Measurements from ENCODE around the gene NDST1.
A peak's percentile ranks its signal among the peaks of the same experiment; 100 is the strongest.

Gene NDST1

GRCh38 chr5:150525163-150525562 is 17.2 kb downstream of the NDST1 start:
- no peak for DNase-seq

- DNase-seq: no peak
These were observed 17.9 kb downstream of the NDST1 start for GRCh38 chr5:150525781-150526180.

GRCh38 chr5:150527038-150527437 is 19.1 kb downstream of the NDST1 start:
- no peak for DNase-seq

- DNase-seq: no peak
These were observed 19.9 kb downstream of the NDST1 start for GRCh38 chr5:150527808-150528207.

- no peak for DNase-seq
These were observed 21.1 kb downstream of the NDST1 start for GRCh38 chr5:150528924-150529546.

GRCh38 chr5:150529555-150529954 is 21.6 kb downstream of the NDST1 start:
- no peak for DNase-seq

- no peak for DNase-seq
These were observed 22.5 kb downstream of the NDST1 start for GRCh38 chr5:150530423-150530822.

GRCh38 chr5:150530951-150531588 is 23.1 kb downstream of the NDST1 start:
- no peak for DNase-seq

GRCh38 chr5:150531686-150532085 is 23.8 kb downstream of the NDST1 start:
- no peak for DNase-seq

GRCh38 chr5:150532151-150532550 is 24.2 kb downstream of the NDST1 start:
- no peak for DNase-seq

- no peak for DNase-seq
These were observed 25.1 kb downstream of the NDST1 start for GRCh38 chr5:150532996-150533395.

- no peak for DNase-seq
These were observed 26.9 kb downstream of the NDST1 start for GRCh38 chr5:150534811-150535210.

GRCh38 chr5:150535611-150536010 is 27.7 kb downstream of the NDST1 start:
- DNase-seq: no peak

GRCh38 chr5:150538007-150538917 is 30.3 kb downstream of the NDST1 start:
- DNase-seq: no peak

GRCh38 chr5:150539206-150539605 is 31.3 kb downstream of the NDST1 start:
- DNase-seq: no peak

GRCh38 chr5:150540042-150540441 is 32.1 kb downstream of the NDST1 start:
- no peak for DNase-seq

GRCh38 chr5:150540615-150541396 is 32.9 kb downstream of the NDST1 start:
- DNase-seq: no peak

GRCh38 chr5:150541397-150541675 is 33.4 kb downstream of the NDST1 start:
- no peak for DNase-seq

GRCh38 chr5:150541895-150542294 is 34.0 kb downstream of the NDST1 start:
- no peak for DNase-seq

GRCh38 chr5:150542933-150543445 is 35.1 kb downstream of the NDST1 start:
- DNase-seq: no peak

GRCh38 chr5:150544611-150545219 is 36.8 kb downstream of the NDST1 start:
- peak; percentile 63 to 75 for DNase-seq

GRCh38 chr5:150545246-150545645 is 37.3 kb downstream of the NDST1 start:
- DNase-seq: no peak

GRCh38 chr5:150548123-150548522 is 40.2 kb downstream of the NDST1 start:
- no peak for DNase-seq

Data from Kasumi-1 (cell line).